ENCODE results near the gene AGER. TPM values are rescaled to one million over a fixed set of nuclear protein-coding genes. Genes with fewer than 3 reads are reported as not detected.
"Not testable (repeated sequence)": the region's sequence is repeated elsewhere in the genome, so short reads cannot be mapped to it uniquely, and the experiment has no call there.

Gene AGER
- total RNA-seq, 4 donors from 2014 or later, result 4.0 to 12.7 (median 5.8) TPM

- Histone ChIP-seq H3K27me3 (no peaks in the 10 kb centered on the region), H3K9me3 (no peaks in the 10 kb centered on the region), H3K4me1 (peaks cover 0 to 87% (median 54%) of the 10 kb centered on the region in 4 donors), H3K27ac (peak overlapping the region; percentile 97 to 100 (median 99)), H3K4me3 (peak overlapping the region; percentile 60 to 89 (median 75)), H3K36me3 (peaks cover 0 to 22% (median 6%) of the 10 kb centered on the region in 3 donors)
- no peak for DNase-seq (ENCODE audit: low spot score in 2 of 2)
- TF ChIP-seq POLR2A (IDR thresholded peaks at IDR 0.05), result no peak
- WGBS, 2 donors, result 2% methylated on average over 10 of the region's 10 CpGs
These were observed 5.2 kb upstream of the AGER start for GRCh38 chr6:32189069-32189741.

- DNase-seq (ENCODE audit: low spot score in 2 of 2), result peak in 1 of 2 donors; percentile 55
- TF ChIP-seq POLR2A (IDR thresholded peaks at IDR 0.05) (peak in 1 of 2 donors; percentile 34), CTCF (IDR thresholded peaks at IDR 0.05) (no peak), EP300 (IDR thresholded peaks at IDR 0.05) (peak in 1 of 2 donors; percentile 64)
- Histone ChIP-seq H3K27ac (peak overlapping the region; percentile 97 to 100 (median 99)), H3K27me3 (no peaks in the 10 kb centered on the region), H3K4me3 (peak overlapping the region; percentile 60 to 89 (median 75)), H3K36me3 (peaks cover 0 to 29% (median 8%) of the 10 kb centered on the region in 3 donors), H3K9me3 (no peaks in the 10 kb centered on the region), H3K4me1 (peaks cover 0 to 86% (median 50%) of the 10 kb centered on the region in 4 donors)
- WGBS, 2 donors, result 2 to 14% methylated on average over 9 to 12 of the region's 13 CpGs
These were observed 4.5 kb upstream of the AGER start for GRCh38 chr6:32188381-32189068.

- H3K36me3 ChIP-seq, result peaks cover 0 to 35% (median 15%) of the 10 kb centered on the region in 3 donors
- peak overlapping the region in 3 of 4 donors; percentile 60 to 89 (median 79) for H3K4me3 ChIP-seq
- not testable (repeated sequence) for H3K9me3 ChIP-seq; DNase-seq (ENCODE audit: low spot score in 2 of 2); H3K27me3 ChIP-seq
- 63 to 66% methylated on average over 14 to 18 of the region's 18 CpGs for WGBS, 2 donors
- H3K27ac ChIP-seq, result peak overlapping the region; percentile 97 to 100 (median 99)
- peaks cover 0 to 79% (median 45%) of the 10 kb centered on the region in 4 donors for H3K4me1 ChIP-seq
These were observed 3.8 kb upstream of the AGER start for GRCh38 chr6:32187725-32188380.

GRCh38 chr6:32187009-32187709, 3.1 kb upstream of the AGER start:
- peaks cover 0 to 42% (median 18%) of the 10 kb centered on the region in 3 donors for H3K36me3 ChIP-seq
- H3K4me1 ChIP-seq, result peaks cover 0 to 78% (median 39%) of the 10 kb centered on the region in 4 donors
- WGBS, 2 donors, result 59 to 72% methylated on average over 12 of the region's 12 CpGs
- no peak for DNase-seq (ENCODE audit: low spot score in 2 of 2)
- no peak overlapping the region for H3K4me3 ChIP-seq
- no peaks in the 10 kb centered on the region for H3K27me3 ChIP-seq
- no peak for TF ChIP-seq POLR2A (IDR thresholded peaks at IDR 0.05)
- TF ChIP-seq EP300 (IDR thresholded peaks at IDR 0.05), result no peak
- TF ChIP-seq CTCF (IDR thresholded peaks at IDR 0.05), result no peak
- H3K27ac ChIP-seq, result peak overlapping the region; percentile 62 to 100 (median 83)
- H3K9me3 ChIP-seq, result no peaks in the 10 kb centered on the region

- H3K27ac ChIP-seq, result peak overlapping the region; percentile 62 to 100 (median 83)
- not testable (repeated sequence) for DNase-seq (ENCODE audit: low spot score in 2 of 2); H3K9me3 ChIP-seq; H3K27me3 ChIP-seq; H3K4me3 ChIP-seq
- peaks cover 0 to 51% (median 21%) of the 10 kb centered on the region in 3 donors for H3K36me3 ChIP-seq
- H3K4me1 ChIP-seq, result peaks cover 0 to 78% (median 34%) of the 10 kb centered on the region in 4 donors
- 38 to 50% methylated on average over 10 of the region's 10 CpGs for WGBS, 2 donors
These were observed 2.2 kb upstream of the AGER start for GRCh38 chr6:32186151-32186840.

- peaks cover 0 to 57% (median 22%) of the 10 kb centered on the region in 3 donors for H3K36me3 ChIP-seq
- H3K27me3 ChIP-seq, H3K9me3 ChIP-seq, H3K4me3 ChIP-seq: not testable (repeated sequence)
- peak overlapping the region; percentile 62 to 100 (median 83) for H3K27ac ChIP-seq
- 8 to 12% methylated on average over 11 of the region's 11 CpGs for WGBS, 2 donors
- peak in 1 of 2 donors; percentile 24 for TF ChIP-seq POLR2A (IDR thresholded peaks at IDR 0.05)
- peaks cover 0 to 78% (median 28%) of the 10 kb centered on the region in 4 donors for H3K4me1 ChIP-seq
- peak; percentile 82 to 84 for DNase-seq (ENCODE audit: low spot score in 2 of 2)
These were observed 1.7 kb upstream of the AGER start for GRCh38 chr6:32185681-32186131.
